IMR-90 (cell line): Measurements from ENCODE around the gene CMBL. TPM values are rescaled to one million over a fixed set of nuclear protein-coding genes. Genes with fewer than 3 reads are reported as not detected.

Experiments
- ATAC-seq: fragments of 200-7000 bp; cut with Tn5 transposase; 2 replicates; pipeline ENCODE4 v1.9.1; 2020; ENCODE audit warnings: low read depth, mild to moderate bottlenecking, moderate library complexity
- BruUV-seq: library from RNA; stranded (reverse); fragments of 400-500 nt; replicated peaks from 2 replicates; lab custom pipeline; 2021; lab: Mats Ljungman, UMichigan
- CTCF ChIA-PET: fragments of 300-600 bp; formaldehyde crosslinking; extraction: SDS; loops from one replicate; lab custom pipeline; 2021; ENCODE audit warnings: antibody characterized with exemption; lab: Yijun Ruan, JAX
- POLR2A ChIA-PET: fragments of 300-600 bp; sonication (Branson Sonifier 250); formaldehyde crosslinking; loops from one replicate; lab custom pipeline; 2022; ENCODE audit warnings: antibody characterized with exemption; ENCODE audit not compliant: unreplicated experiment; lab: Charles Lee
- DNase-seq: peaks from one replicate; pipeline ENCODE4 v3.0.0; 2013
- H2AFZ ChIP-seq: replicated peaks from 2 replicates; pipeline ENCODE3; 2013; ENCODE audit warnings: low read length, mild to moderate bottlenecking; ENCODE audit not compliant: poor library complexity
- H2AK5ac ChIP-seq: 2 replicates; pipeline ENCODE4 v1.6.1; 2013; ENCODE audit warnings: low read depth, low read length, inconsistent platforms
- H2AK9ac ChIP-seq: replicated peaks from 2 replicates; pipeline ENCODE3; 2013; ENCODE audit warnings: mild to moderate bottlenecking, low read depth, low read length, moderate library complexity; ENCODE audit not compliant: poor library complexity
- H2BK120ac ChIP-seq: 2 replicates; pipeline ENCODE4 v1.6.1; 2013; ENCODE audit warnings: low read depth, low read length, inconsistent platforms
- H2BK15ac ChIP-seq: 3 replicates; pipeline ENCODE4 v1.6.1; 2013; ENCODE audit warnings: low read depth, low read length, inconsistent platforms
- H2BK20ac ChIP-seq: 2 replicates; pipeline ENCODE4 v1.6.1; 2013; ENCODE audit warnings: low read depth, mild to moderate bottlenecking, inconsistent platforms, low read length, moderate library complexity
- H2BK5ac ChIP-seq: 2 replicates; pipeline ENCODE4 v1.6.1; 2013; ENCODE audit warnings: mild to moderate bottlenecking, low read depth, low read length, inconsistent platforms; ENCODE audit not compliant: poor library complexity, severe bottlenecking
- H3K14ac ChIP-seq: replicated peaks from 2 replicates; pipeline ENCODE4 v1.6.1; 2013; ENCODE audit warnings: low read depth, low read length, inconsistent platforms
- H3K18ac ChIP-seq: 2 replicates; pipeline ENCODE4 v1.6.1; 2013; ENCODE audit warnings: low read depth, low read length, control low read depth
- H3K23ac ChIP-seq: 2 replicates; pipeline ENCODE4 v1.6.1; 2013; ENCODE audit warnings: low read depth, low read length, inconsistent platforms
- H3K27ac ChIP-seq: 2 replicates; pipeline ENCODE4 v1.5.1; 2013; ENCODE audit warnings: mild to moderate bottlenecking, control low read depth, low read length; ENCODE audit not compliant: insufficient read depth
- H3K27me3 ChIP-seq: 2 replicates; pipeline ENCODE4 v1.6.1; 2013; ENCODE audit warnings: low read length; ENCODE audit not compliant: control insufficient read depth, insufficient read depth
- H3K36me3 ChIP-seq: 2 replicates; pipeline ENCODE4 v1.6.1; 2013; ENCODE audit warnings: low read length, mixed read lengths; ENCODE audit not compliant: control insufficient read depth, insufficient read depth
- H3K4ac ChIP-seq: 2 replicates; pipeline ENCODE4 v1.6.1; 2013; ENCODE audit warnings: low read depth, low read length, inconsistent platforms
- H3K4me1 ChIP-seq: 2 replicates; pipeline ENCODE4 v1.6.1; 2013; ENCODE audit warnings: low read length, mixed read lengths; ENCODE audit not compliant: control insufficient read depth, insufficient read depth
- H3K4me2 ChIP-seq: 2 replicates; pipeline ENCODE4 v1.6.1; 2013; ENCODE audit warnings: low read depth, mild to moderate bottlenecking, control low read depth, low read length, moderate library complexity
- H3K4me3 ChIP-seq: 2 replicates; pipeline ENCODE4 v1.5.1; 2013; ENCODE audit warnings: low read depth, mild to moderate bottlenecking, control low read depth, low read length, moderate library complexity; ENCODE audit not compliant: insufficient read depth
- H3K56ac ChIP-seq: 2 replicates; pipeline ENCODE4 v1.6.1; 2013; ENCODE audit warnings: low read length, inconsistent platforms; ENCODE audit not compliant: insufficient read depth; ENCODE audit errors: extremely low read depth
- H3K79me1 ChIP-seq, 2 experiments: 2 replicates each; pipeline ENCODE4 v1.6.1; 2013; ENCODE audit warnings: low read length in 2 of 2, inconsistent platforms in 1 of 2, low read depth in 1 of 2
- H3K9ac ChIP-seq: 2 replicates; pipeline ENCODE4 v1.6.1; 2013; ENCODE audit warnings: low read depth, low read length, control low read depth
- H3K9me1 ChIP-seq: 2 replicates; pipeline ENCODE4 v1.6.1; 2013; ENCODE audit warnings: low read length, inconsistent platforms; ENCODE audit not compliant: insufficient read depth
- H3K9me3 ChIP-seq: 2 replicates; pipeline ENCODE4 v1.6.1; 2013; ENCODE audit warnings: low read length; ENCODE audit not compliant: control insufficient read depth, insufficient read depth
- H4K20me1 ChIP-seq: 2 replicates; pipeline ENCODE4 v1.6.1; 2013; ENCODE audit warnings: low read length, inconsistent platforms; ENCODE audit not compliant: insufficient read depth
- H4K5ac ChIP-seq: 2 replicates; pipeline ENCODE4 v1.6.1; 2013; ENCODE audit warnings: mild to moderate bottlenecking, low read depth, low read length, control low read depth
- H4K8ac ChIP-seq, 2 experiments: 2 replicates each; pipeline ENCODE4 v1.6.1; 2013; ENCODE audit warnings: low read depth in 2 of 2, low read length in 2 of 2, control low read depth in 1 of 2, inconsistent platforms in 1 of 2
- H4K91ac ChIP-seq: 2 replicates; pipeline ENCODE4 v1.6.1; 2013; ENCODE audit warnings: low read depth, low read length, inconsistent platforms; ENCODE audit not compliant: insufficient read depth
- CEBPB ChIP-seq: IDR thresholded peaks from 2 replicates; pipeline ENCODE4 v1.6.1; 2012; ENCODE audit warnings: low read depth, low read length, improper control_type of control experiment
- MAFK ChIP-seq: IDR thresholded peaks from 2 replicates; pipeline ENCODE4 v1.6.1; 2012; ENCODE audit warnings: low read depth, low read length, improper control_type of control experiment
- MXI1 ChIP-seq: IDR thresholded peaks from 2 replicates; pipeline ENCODE4 v1.6.1; 2012; ENCODE audit warnings: low read depth, mild to moderate bottlenecking, low read length, moderate library complexity, borderline replicate concordance
- RAD21 ChIP-seq: IDR thresholded peaks from 2 replicates; pipeline ENCODE4 v1.6.1; 2012; ENCODE audit warnings: low read length, improper control_type of control experiment
- RCOR1 ChIP-seq: IDR thresholded peaks from 2 replicates; pipeline ENCODE4 v1.6.1; 2012; ENCODE audit warnings: mild to moderate bottlenecking, low read length, improper control_type of control experiment; ENCODE audit not compliant: insufficient replicate concordance
- RFX5 ChIP-seq: IDR thresholded peaks from 2 replicates; pipeline ENCODE4 v1.8.0; 2012; ENCODE audit warnings: low read depth, mild to moderate bottlenecking, low read length, moderate library complexity
- WGBS, 2 experiments: methylation state at CpG; one replicate each; pipeline versions ENCODE4 v1.1.5 to v1.1.7; 2013; ENCODE audit warnings: missing lambda C conversion rate in 2 of 2; ENCODE audit not compliant: insufficient read length in 1 of 2; ENCODE audit errors: extremely low coverage in 2 of 2; 5-methylcytosine and 5-hydroxymethylcytosine counted together
- dilution Hi-C: fragments of 300-500 bp; cut with HindIII; formaldehyde crosslinking; loops from one replicate; pipeline ENCODE4 v1.14.3; 2018; ENCODE audit warnings: low sequenced_read_pairs; ENCODE audit not compliant: unreplicated experiment
- in situ Hi-C: fragments of 300-500 bp; cut with MboI; formaldehyde crosslinking; loops from 3 replicates; pipeline ENCODE4 v1.14.3; 2019; ENCODE audit warnings: low sequenced_read_pairs, inconsistent platforms, mixed read lengths
- intact Hi-C: fragments of 100-400 bp; cut with micrococcal nuclease; formaldehyde crosslinking; loops from 2 replicates; pipeline ENCODE4 v1.10.0; 2022
- polyA plus RNA-seq, 3 experiments: library from polyadenylated mRNA; depleted of rRNA; stranded (reverse); fragments of >200 nt; gene quantifications; 2 replicates each; pipeline ENCODE4 v1.2.3, GENCODE V29; 2012; ENCODE audit warnings: low replicate concordance in 1 of 3
- total RNA-seq: library from RNA; depleted of rRNA; stranded (reverse); fragments of >200 nt; gene quantifications from 2 replicates; pipeline ENCODE4 v1.2.3, GENCODE V29; 2012

CMBL gene
- total and polyA plus RNA-seq, 2 of the 4 experiments (the other 2 are of a cell fraction), result 5.0 to 26.3 TPM

GRCh38 chr5:10334831-10335230 is 27.1 kb upstream of the CMBL start:
- Histone ChIP-seq H3K79me1 (no peaks in the 10 kb centered on the region), H3K27ac (no peak overlapping the region), H4K5ac (no peak overlapping the region), H3K4me1 (peaks cover 17% of the 10 kb centered on the region; the same call in 1 of the 2 replicates), H3K9me3 (no peaks in the 10 kb centered on the region), H3K9me1 (peaks cover 6% of the 10 kb centered on the region; the same call in 1 of the 2 replicates), H3K4ac (no peak overlapping the region), H3K56ac (no peak overlapping the region), H2BK5ac (no peak overlapping the region), H2BK20ac (no peak overlapping the region), H3K27me3 (peaks cover 5% of the 10 kb centered on the region; the same call in 1 of the 2 replicates), H2AK9ac (no peak overlapping the region), H3K4me2 (no peak overlapping the region), H4K91ac (no peak overlapping the region), H2BK120ac (no peak overlapping the region), H2AK5ac (no peak overlapping the region), H2BK15ac (no peak overlapping the region), H3K36me3 (no peaks in the 10 kb centered on the region), H4K8ac (no peak overlapping the region), H3K18ac (no peak overlapping the region), H3K9ac (no peak overlapping the region), H3K23ac (no peak overlapping the region), H2AFZ (no peak overlapping the region), H3K14ac (no peak overlapping the region), H3K4me3 (no peak overlapping the region), H4K20me1 (no peaks in the 10 kb centered on the region)
- BruUV-seq, result no TSS peak
- ChIA-PET CTCF (no interaction called here), POLR2A (no interaction called here)
- WGBS, 2 experiments, result 100% methylated on average over 3 of the region's 5 CpGs; no CpG with 5 or more reads in 1 of the 2 experiments
- no peak for ATAC-seq
- dilution Hi-C loops (no loop called here), intact Hi-C loops (loop anchor here (5.0 kb wide), 1 partner anchor 48 kb away; no protein-coding TSS in a partner anchor), in situ Hi-C loops (no loop called here)
- no peak for DNase-seq
- TF ChIP-seq MXI1 (no peak), RFX5 (no peak), CEBPB (no peak), RAD21 (no peak), MAFK (no peak), RCOR1 (no peak)
